ENCODE measurements around the gene ZNF30.

The ZNF30 gene

GRCh38 chr19:34974646-34975045 lies 47.9 kb downstream of the ZNF30 start:
- in situ Hi-C loops (cut with MboI; ENCODE audit: low pct_unique_long_range_greater_than_20kb, low sequenced_read_pairs, unreplicated experiment): no loop called here
- DNase-seq (ENCODE audit: low spot score): no peak
- no peak for TF ChIP-seq CTCF (IDR thresholded peaks at IDR 0.05; ENCODE audit: extremely low read depth, insufficient read depth, missing control alignments)

GRCh38 chr19:34975056-34975455 lies 48.4 kb downstream of the ZNF30 start:
- in situ Hi-C loops (cut with MboI; ENCODE audit: low pct_unique_long_range_greater_than_20kb, low sequenced_read_pairs, unreplicated experiment): no loop called here
- TF ChIP-seq CTCF (IDR thresholded peaks at IDR 0.05; ENCODE audit: extremely low read depth, insufficient read depth, missing control alignments): no peak
- DNase-seq (ENCODE audit: low spot score): no peak

GRCh38 chr19:34976611-34977010 lies 49.9 kb downstream of the ZNF30 start:
- in situ Hi-C loops (cut with MboI; ENCODE audit: low pct_unique_long_range_greater_than_20kb, low sequenced_read_pairs, unreplicated experiment): no loop called here
- no peak for TF ChIP-seq CTCF (IDR thresholded peaks at IDR 0.05; ENCODE audit: extremely low read depth, insufficient read depth, missing control alignments)
- no peak for DNase-seq (ENCODE audit: low spot score)

GRCh38 chr19:34979819-34980640 lies 53.3 kb downstream of the ZNF30 start:
- no peak for DNase-seq (ENCODE audit: low spot score)
- in situ Hi-C loops (cut with MboI; ENCODE audit: low pct_unique_long_range_greater_than_20kb, low sequenced_read_pairs, unreplicated experiment): no loop called here
- TF ChIP-seq CTCF (IDR thresholded peaks at IDR 0.05; ENCODE audit: extremely low read depth, insufficient read depth, missing control alignments): no peak

GRCh38 chr19:34982275-34982674 lies 55.6 kb downstream of the ZNF30 start:
- no peak for TF ChIP-seq CTCF (IDR thresholded peaks at IDR 0.05; ENCODE audit: extremely low read depth, insufficient read depth, missing control alignments)
- in situ Hi-C loops (cut with MboI; ENCODE audit: low pct_unique_long_range_greater_than_20kb, low sequenced_read_pairs, unreplicated experiment): no loop called here
- no peak for DNase-seq (ENCODE audit: low spot score)

GRCh38 chr19:34983786-34984185 lies 57.1 kb downstream of the ZNF30 start:
- in situ Hi-C loops (cut with MboI; ENCODE audit: low pct_unique_long_range_greater_than_20kb, low sequenced_read_pairs, unreplicated experiment): no loop called here
- no peak for DNase-seq (ENCODE audit: low spot score)
- TF ChIP-seq CTCF (IDR thresholded peaks at IDR 0.05; ENCODE audit: extremely low read depth, insufficient read depth, missing control alignments): no peak

All from GM13977 (cell line).